Lower lobe of right lung (tissue), 2 donors: ENCODE data around the gene LILRB2. TPM values are rescaled to one million over a fixed set of nuclear protein-coding genes. Genes with fewer than 3 reads are reported as not detected.
"Not testable (repeated sequence)": the region's sequence is repeated elsewhere in the genome, so short reads cannot be mapped to it uniquely, and the experiment has no call there.

Source experiments
- ATAC-seq, 2 donors: fragments of 200-7000 bp; cut with Tn5 transposase; one replicate each; pipeline ENCODE4 v1.9.1; 2020 to 2022; ENCODE audit warnings: mild to moderate bottlenecking in 2 of 2, moderate library complexity in 2 of 2
- DNase-seq: peaks from one replicate; pipeline ENCODE4 v3.0.0-alpha.2; 2020
- H3K27ac ChIP-seq: fragments of 200-600 bp; one replicate; pipeline ENCODE4 v1.8.0; 2022
- H3K27me3 ChIP-seq: fragments of 200-600 bp; one replicate; pipeline ENCODE4 v1.8.0; 2022; ENCODE audit warnings: low read depth
- H3K36me3 ChIP-seq: fragments of 200-600 bp; one replicate; pipeline ENCODE4 v1.8.0; 2022; ENCODE audit warnings: mild to moderate bottlenecking
- H3K4me1 ChIP-seq: fragments of 200-600 bp; one replicate; pipeline ENCODE4 v1.8.0; 2022
- H3K4me3 ChIP-seq: fragments of 200-600 bp; one replicate; pipeline ENCODE4 v1.8.0; 2022; ENCODE audit warnings: mild to moderate bottlenecking
- H3K9me3 ChIP-seq: fragments of 200-600 bp; one replicate; pipeline ENCODE4 v1.8.0; 2022
- CTCF ChIP-seq: fragments of 200-600 bp; IDR thresholded peaks from one replicate; pipeline ENCODE4 v1.8.0; 2022; ENCODE audit warnings: antibody characterized with exemption, mild to moderate bottlenecking
- intact Hi-C: fragments of 100-400 bp; cut with DNase I; formaldehyde crosslinking; loops from one replicate; pipeline ENCODE4 v1.11.0; 2022
- total RNA-seq: library from RNA; stranded (reverse); fragmentation: NEBNext Ultra II Directional; extraction: Animal tissue kit (Norgen Biotek cat#: 25700); gene quantifications from one replicate; pipeline ENCODE4 v1.2.1, GENCODE V29; 2021
- donor health status: DM: no; HTN: yes; CAD: no; lungs with severe emphysema.

LILRB2 gene
- total RNA-seq, 1 donor from 2014 or later: 26.1 TPM

GRCh38 chr19:54239491-54240371 is 41.2 kb downstream of the LILRB2 start:
- H3K36me3 ChIP-seq, H3K9me3 ChIP-seq, intact Hi-C loops, H3K27ac ChIP-seq, H3K27me3 ChIP-seq, H3K4me3 ChIP-seq, DNase-seq, H3K4me1 ChIP-seq: not testable (repeated sequence)
- ATAC-seq: peak; percentile 44 to 62

GRCh38 chr19:54233941-54234340 is 47.0 kb downstream of the LILRB2 start:
- Histone ChIP-seq H3K36me3 (no peaks in the 10 kb centered on the region), H3K27ac (no peak overlapping the region), H3K4me1 (no peaks in the 10 kb centered on the region), H3K27me3 (no peaks in the 10 kb centered on the region), H3K4me3 (no peak overlapping the region), H3K9me3 (no peaks in the 10 kb centered on the region)
- ATAC-seq (no peak), DNase-seq (no peak)
- no peak for TF ChIP-seq CTCF
- intact Hi-C loops: loop anchor here (5.0 kb wide), 1 partner anchor 67 kb away; no protein-coding TSS in a partner anchor

GRCh38 chr19:54231077-54231931 is 49.6 kb downstream of the LILRB2 start:
- H3K9me3 ChIP-seq: no peaks in the 10 kb centered on the region
- intact Hi-C loops: loop anchor here (5.0 kb wide), 1 partner anchor 64 kb away; no protein-coding TSS in a partner anchor
- no peaks in the 10 kb centered on the region for H3K36me3 ChIP-seq

GRCh38 chr19:54230031-54230430 is 50.9 kb downstream of the LILRB2 start:
- H3K4me3 ChIP-seq: no peak overlapping the region
- DNase-seq (no peak), ATAC-seq (no peak)
- no peaks in the 10 kb centered on the region for H3K4me1 ChIP-seq
- intact Hi-C loops: loop anchor here (5.0 kb wide), 1 partner anchor 63 kb away; no protein-coding TSS in a partner anchor
- no peaks in the 10 kb centered on the region for H3K27me3 ChIP-seq
- no peak overlapping the region for H3K27ac ChIP-seq
- no peaks in the 10 kb centered on the region for H3K36me3 ChIP-seq
- H3K9me3 ChIP-seq: no peaks in the 10 kb centered on the region
- TF ChIP-seq CTCF: no peak

More at GRCh38 chr19:54231077-54231931, 49.6 kb downstream of the LILRB2 start:
- DNase-seq: peak; percentile 92
- ATAC-seq: peak; percentile 97
- H3K4me3 ChIP-seq: no peak overlapping the region
- peak; percentile 95 for TF ChIP-seq CTCF
- no peaks in the 10 kb centered on the region for H3K27me3 ChIP-seq
- no peak overlapping the region for H3K27ac ChIP-seq
- H3K4me1 ChIP-seq: no peaks in the 10 kb centered on the region

GRCh38 chr19:54229146-54229545 is 51.8 kb downstream of the LILRB2 start:
- no peaks in the 10 kb centered on the region for H3K36me3 ChIP-seq
- intact Hi-C loops: no loop called here
- no peaks in the 10 kb centered on the region for H3K4me1 ChIP-seq
- H3K27me3 ChIP-seq: no peaks in the 10 kb centered on the region
- DNase-seq (no peak), ATAC-seq (no peak)
- H3K4me3 ChIP-seq: no peak overlapping the region
- H3K9me3 ChIP-seq: no peaks in the 10 kb centered on the region
- TF ChIP-seq CTCF: no peak
- no peak overlapping the region for H3K27ac ChIP-seq

- H3K36me3 ChIP-seq, H3K4me3 ChIP-seq, H3K27me3 ChIP-seq, DNase-seq, H3K4me1 ChIP-seq, ATAC-seq, H3K27ac ChIP-seq, H3K9me3 ChIP-seq, intact Hi-C loops: not testable (repeated sequence)
These were observed 56.3 kb downstream of the LILRB2 start for GRCh38 chr19:54224619-54225018.

- H3K27me3 ChIP-seq, DNase-seq, H3K4me3 ChIP-seq, intact Hi-C loops, H3K9me3 ChIP-seq, H3K4me1 ChIP-seq, H3K36me3 ChIP-seq: not testable (repeated sequence)
- ATAC-seq: peak; percentile 14 to 18
- peak overlapping the region; percentile 81 for H3K27ac ChIP-seq
These were observed 57.0 kb downstream of the LILRB2 start for GRCh38 chr19:54223937-54224281.
